Left kidney (tissue), 2 donors: Measurements from ENCODE around the gene SNN. TPM values are rescaled to one million over a fixed set of nuclear protein-coding genes. Genes with fewer than 3 reads are reported as not detected.
A peak's percentile ranks its signal among the peaks of the same experiment; 100 is the strongest.

ENCODE experiments used
- DNase-seq: peaks from one replicate; pipeline ENCODE4 v3.0.0-alpha.2; 2013
- polyA plus RNA-seq: library from polyadenylated mRNA; unstranded; fragments of 120-200 nt; gene quantifications from one replicate; pipeline ENCODE4 v1.2.1, GENCODE V29; 2013; ENCODE audit not compliant: insufficient read length

SNN gene
- polyA plus RNA-seq, 1 donor: 33.3 TPM

GRCh38 chr16:11633113-11633512 lies 35.1 kb upstream of the SNN start:
- no peak for DNase-seq

GRCh38 chr16:11634312-11634711 lies 33.9 kb upstream of the SNN start:
- no peak for DNase-seq

- DNase-seq: no peak
Measured at GRCh38 chr16:11635113-11635652, 33.1 kb upstream of the SNN start.

- DNase-seq: no peak
Measured at GRCh38 chr16:11635679-11636171, 32.5 kb upstream of the SNN start.

GRCh38 chr16:11636172-11636721 lies 32.0 kb upstream of the SNN start:
- no peak for DNase-seq

- DNase-seq: no peak
Measured at GRCh38 chr16:11637320-11637719, 30.9 kb upstream of the SNN start.

- DNase-seq: no peak
Measured at GRCh38 chr16:11638140-11638539, 30.1 kb upstream of the SNN start.

- DNase-seq: no peak
Measured at GRCh38 chr16:11639008-11639562, 29.2 kb upstream of the SNN start.

GRCh38 chr16:11639925-11640899 lies 28.0 kb upstream of the SNN start:
- DNase-seq: peak; percentile 49

GRCh38 chr16:11640987-11641817 lies 27.1 kb upstream of the SNN start:
- DNase-seq: peak; percentile 55

GRCh38 chr16:11642765-11643116 lies 25.5 kb upstream of the SNN start:
- DNase-seq: no peak

- DNase-seq: no peak
Measured at GRCh38 chr16:11649276-11649675, 19.0 kb upstream of the SNN start.

- no peak for DNase-seq
Measured at GRCh38 chr16:11650641-11651591, 17.3 kb upstream of the SNN start.

GRCh38 chr16:11651796-11652195 lies 16.5 kb upstream of the SNN start:
- DNase-seq: no peak

- DNase-seq: no peak
Measured at GRCh38 chr16:11655655-11656054, 12.6 kb upstream of the SNN start.

GRCh38 chr16:11657556-11657955 lies 10.7 kb upstream of the SNN start:
- DNase-seq: no peak

GRCh38 chr16:11658896-11659708 lies 9.2 kb upstream of the SNN start:
- no peak for DNase-seq

GRCh38 chr16:11660565-11660964 lies 7.7 kb upstream of the SNN start:
- DNase-seq: no peak

GRCh38 chr16:11662582-11662981 lies 5.7 kb upstream of the SNN start:
- DNase-seq: no peak

GRCh38 chr16:11665071-11665491 lies 3.2 kb upstream of the SNN start:
- DNase-seq: no peak
